ENCODE data around the gene ZNF831. TPM values are rescaled to one million over a fixed set of nuclear protein-coding genes. Genes with fewer than 3 reads are reported as not detected.

Gene ZNF831
- total RNA-seq, 1 donor from 2014 or later = not detected

GRCh38 chr20:59127839-59128238 is 35.8 kb upstream of the ZNF831 start:
- Histone ChIP-seq H3K4me1 (ENCODE audit: insufficient read depth, low read length) (no peaks in the 10 kb centered on the region), H3K9ac (ENCODE audit: low read length) (no peak overlapping the region), H3K4me3 (ENCODE audit: insufficient read depth, low read depth, low read length) (no peak overlapping the region), H2AFZ (ENCODE audit: low read depth, low read length) (no peak overlapping the region), H3K27me3 (ENCODE audit: insufficient read depth, low read length) (no peaks in the 10 kb centered on the region), H3K4me2 (ENCODE audit: low read length) (no peak overlapping the region), H4K20me1 (ENCODE audit: insufficient read depth, low read length) (no peaks in the 10 kb centered on the region), H3K27ac (ENCODE audit: low read depth, low read length) (no peak overlapping the region), H3K79me2 (ENCODE audit: insufficient read depth, low read length) (no peaks in the 10 kb centered on the region), H3K36me3 (ENCODE audit: insufficient read depth, low read length) (no peaks in the 10 kb centered on the region), H3K9me3 (ENCODE audit: insufficient read depth, low read depth, low read length) (no peaks in the 10 kb centered on the region)
- TF ChIP-seq EZH2 (IDR thresholded peaks at IDR 0.05; ENCODE audit: insufficient read depth, low read length) = no peak
- no peak for TF ChIP-seq CTCF (IDR thresholded peaks at IDR 0.05; ENCODE audit: insufficient read depth, low read depth, low read length)
- Mint-ChIP-seq H3K9me3 (ENCODE audit: unreplicated experiment) (no peaks in the 10 kb centered on the region), H3K4me1 (ENCODE audit: low read depth, unreplicated experiment) (no peaks in the 10 kb centered on the region), H3K27me3 (ENCODE audit: low read depth, unreplicated experiment) (peaks cover 42% of the 10 kb centered on the region), H3K4me3 (ENCODE audit: unreplicated experiment) (no peak overlapping the region), H3K36me3 (ENCODE audit: low read depth, unreplicated experiment) (no peaks in the 10 kb centered on the region), H3K27ac (ENCODE audit: unreplicated experiment) (no peak overlapping the region)
- FAIRE-seq (no peak), DNase-seq (ENCODE audit: low read depth) (no peak)

GRCh38 chr20:59131551-59132285 is 31.9 kb upstream of the ZNF831 start:
- Histone ChIP-seq H4K20me1 (ENCODE audit: insufficient read depth, low read length) (no peaks in the 10 kb centered on the region), H3K79me2 (ENCODE audit: insufficient read depth, low read length) (no peaks in the 10 kb centered on the region), H3K27me3 (ENCODE audit: insufficient read depth, low read length) (no peaks in the 10 kb centered on the region), H3K27ac (ENCODE audit: low read depth, low read length) (no peak overlapping the region), H3K4me2 (ENCODE audit: low read length) (no peak overlapping the region), H3K36me3 (ENCODE audit: insufficient read depth, low read length) (no peaks in the 10 kb centered on the region), H3K9me3 (ENCODE audit: insufficient read depth, low read depth, low read length) (no peaks in the 10 kb centered on the region), H3K4me1 (ENCODE audit: insufficient read depth, low read length) (no peaks in the 10 kb centered on the region), H3K9ac (ENCODE audit: low read length) (no peak overlapping the region), H2AFZ (ENCODE audit: low read depth, low read length) (no peak overlapping the region), H3K4me3 (ENCODE audit: insufficient read depth, low read depth, low read length) (no peak overlapping the region)
- H3K27ac Mint-ChIP-seq (ENCODE audit: unreplicated experiment) = no peak overlapping the region
- FAIRE-seq (no peak), DNase-seq (ENCODE audit: low read depth) (no peak)
- no peak overlapping the region for H3K4me3 Mint-ChIP-seq (ENCODE audit: unreplicated experiment)
- peaks cover 21% of the 10 kb centered on the region for H3K27me3 Mint-ChIP-seq (ENCODE audit: low read depth, unreplicated experiment)
- H3K9me3 Mint-ChIP-seq (ENCODE audit: unreplicated experiment) = peaks cover 9% of the 10 kb centered on the region
- H3K4me1 Mint-ChIP-seq (ENCODE audit: low read depth, unreplicated experiment) = no peaks in the 10 kb centered on the region
- TF ChIP-seq EZH2 (IDR thresholded peaks at IDR 0.05; ENCODE audit: insufficient read depth, low read length) (no peak), CTCF (IDR thresholded peaks at IDR 0.05; ENCODE audit: insufficient read depth, low read depth, low read length) (no peak)
- H3K36me3 Mint-ChIP-seq (ENCODE audit: low read depth, unreplicated experiment) = no peaks in the 10 kb centered on the region

GRCh38 chr20:59134182-59134581 is 29.4 kb upstream of the ZNF831 start:
- DNase-seq (ENCODE audit: low read depth) = no peak
- no peak overlapping the region for H3K27ac Mint-ChIP-seq (ENCODE audit: unreplicated experiment)
- no peaks in the 10 kb centered on the region for H3K4me1 Mint-ChIP-seq (ENCODE audit: low read depth, unreplicated experiment)

More at GRCh38 chr20:59134182-59134581, 29.4 kb upstream of the ZNF831 start:
- Mint-ChIP-seq H3K27me3 (ENCODE audit: low read depth, unreplicated experiment) (peaks cover 19% of the 10 kb centered on the region), H3K9me3 (ENCODE audit: unreplicated experiment) (peaks cover 11% of the 10 kb centered on the region), H3K4me3 (ENCODE audit: unreplicated experiment) (no peak overlapping the region), H3K36me3 (ENCODE audit: low read depth, unreplicated experiment) (no peaks in the 10 kb centered on the region)
- H4K20me1 ChIP-seq (ENCODE audit: insufficient read depth, low read length) = no peaks in the 10 kb centered on the region
- no peaks in the 10 kb centered on the region for H3K27me3 ChIP-seq (ENCODE audit: insufficient read depth, low read length)
- H3K79me2 ChIP-seq (ENCODE audit: insufficient read depth, low read length) = no peaks in the 10 kb centered on the region
- H3K4me3 ChIP-seq (ENCODE audit: insufficient read depth, low read depth, low read length) = no peak overlapping the region
- H3K9me3 ChIP-seq (ENCODE audit: insufficient read depth, low read depth, low read length) = no peaks in the 10 kb centered on the region
- no peak overlapping the region for H3K9ac ChIP-seq (ENCODE audit: low read length)
- H2AFZ ChIP-seq (ENCODE audit: low read depth, low read length) = no peak overlapping the region
- no peak overlapping the region for H3K4me2 ChIP-seq (ENCODE audit: low read length)
- FAIRE-seq = no peak
- H3K27ac ChIP-seq (ENCODE audit: low read depth, low read length) = no peak overlapping the region
- TF ChIP-seq CTCF (IDR thresholded peaks at IDR 0.05; ENCODE audit: insufficient read depth, low read depth, low read length) = no peak
- TF ChIP-seq EZH2 (IDR thresholded peaks at IDR 0.05; ENCODE audit: insufficient read depth, low read length) = no peak
- H3K4me1 ChIP-seq (ENCODE audit: insufficient read depth, low read length) = no peaks in the 10 kb centered on the region
- H3K36me3 ChIP-seq (ENCODE audit: insufficient read depth, low read length) = no peaks in the 10 kb centered on the region

Measured in astrocyte (in vitro differentiated cells and primary cell).